Spleen (tissue), 11 donors: ENCODE results near the gene NAALADL2. TPM values are rescaled to one million over a fixed set of nuclear protein-coding genes. Genes with fewer than 3 reads are reported as not detected.

ENCODE experiments used
- DNase-seq: peaks from one replicate; pipeline ENCODE4 v3.0.0-alpha.2; 2020
- H3K27ac ChIP-seq, 8 donors: fragments of 200-600 bp; sonication (generic) in 7 of 8; 1 replicate in 4 of 8; 2 replicates in 4 of 8; pipeline versions ENCODE4 v1.5.0 to v1.8.0; 2016 to 2021; ENCODE audit warnings: inconsistent platforms in 4 of 8, mild to moderate bottlenecking in 4 of 8, moderate library complexity in 1 of 8
- H3K27me3 ChIP-seq, 7 donors: fragments of 200-600 bp; sonication (generic) in 6 of 7; replicated peaks in 1 of 7; 1 replicate in 4 of 7; 2 replicates in 3 of 7; pipeline versions ENCODE4 v1.5.0 to v1.8.0; 2016 to 2021; ENCODE audit warnings: inconsistent platforms in 3 of 7, mild to moderate bottlenecking in 1 of 7
- H3K36me3 ChIP-seq, 6 donors: fragments of 200-600 bp; sonication (generic) in 5 of 6; 1 replicate in 4 of 6; 2 replicates in 2 of 6; pipeline versions ENCODE4 v1.5.0 to v1.8.0; 2016 to 2021; ENCODE audit warnings: inconsistent platforms in 2 of 6
- H3K4me1 ChIP-seq, 6 donors: fragments of 200-600 bp; sonication (generic) in 5 of 6; 1 replicate in 3 of 6; 2 replicates in 3 of 6; pipeline versions ENCODE4 v1.5.0 to v1.8.0; 2016 to 2021; ENCODE audit warnings: inconsistent platforms in 3 of 6
- H3K4me3 ChIP-seq, 8 donors: fragments of 200-600 bp; sonication (generic) in 7 of 8; 1 replicate in 4 of 8; 2 replicates in 4 of 8; pipeline versions ENCODE4 v1.5.0 to v1.8.0; 2016 to 2021; ENCODE audit warnings: inconsistent platforms in 4 of 8, mild to moderate bottlenecking in 4 of 8, moderate library complexity in 2 of 8
- H3K9me3 ChIP-seq, 8 donors: fragments of 200-600 bp; sonication (generic) in 7 of 8; 1 replicate in 4 of 8; 2 replicates in 4 of 8; pipeline versions ENCODE4 v1.5.0 to v1.8.0; 2016 to 2021; ENCODE audit warnings: inconsistent platforms in 4 of 8
- POLR2A ChIP-seq, 3 donors: fragments of 450-650 bp; IDR thresholded peaks; one replicate each; pipeline ENCODE4 v1.5.1; 2017; ENCODE audit warnings: antibody characterized with exemption in 3 of 3, mild to moderate bottlenecking in 1 of 3
- POLR2AphosphoS5 ChIP-seq, 3 donors: sonication (generic); formaldehyde crosslinking; IDR thresholded peaks; one replicate each; pipeline ENCODE4 v1.5.1; 2017; ENCODE audit warnings: antibody characterized with exemption in 3 of 3
- WGBS, 5 donors: extraction: QIAGEN DNeasy Blood & Tissue Kit in 3 of 5; methylation state at CpG; one replicate each; pipeline versions ENCODE4 v1.1.5 to v1.1.7; 2013 to 2018; 5-methylcytosine and 5-hydroxymethylcytosine counted together
- intact Hi-C: fragments of 100-400 bp; cut with DNase I; formaldehyde crosslinking; loops from one replicate; pipeline ENCODE4 v1.15.0; 2023; ENCODE audit warnings: low total_unique reads
- polyA plus RNA-seq, 3 donors: library from polyadenylated mRNA; stranded (reverse); fragments of 200-250 nt; gene quantifications; one replicate each; pipeline ENCODE4 v1.2.1, GENCODE V29; 2013
- total RNA-seq, 7 donors: library from RNA; depleted of rRNA in 3 of 7; stranded (reverse); fragments of >200 nt in 3 of 7; fragmentation: NEBNext Ultra II Directional in 4 of 7; extraction: Animal tissue kit (Norgen Biotek cat#: 25700) in 4 of 7; gene quantifications; one replicate each; pipeline versions ENCODE4 v1.1.0 to v1.2.1, GENCODE V29; 2016 to 2021
- TF ChIP-seq, protein P1 (sequence below), 11 experiments: fragments of 200-600 bp in 7 of 11; fragments of 450-650 bp in 4 of 11; sonication (generic) in 4 of 11; IDR thresholded peaks in 8 of 11; conservative IDR thresholded peaks in 3 of 11; 1 replicate in 7 of 11; 2 replicates in 4 of 11; pipeline versions ENCODE4 v1.4.0 to v1.8.0; 2016 to 2021; ENCODE audit warnings: antibody characterized with exemption in 11 of 11, inconsistent platforms in 4 of 11, mild to moderate bottlenecking in 1 of 11
- donor health status: healthy with polysubstance abuse.
- donor health status: DM: no; HTN: no; CAD: no; lungs with moderate emphysema.
- donor health status: DM: no; HTN: no; CAD: no.
- donor health status: Bipolar disorder and iron deficiency.
- donor health status: healthy.
- donor health status: DM: no; HTN: no; CAD: no.
- donor health status: DM: yes; HTN: yes; CAD: no.

The NAALADL2 gene
- total and polyA plus RNA-seq, 10 donors = 0.09 to 14.4 (median 6.4) TPM

DNA sequence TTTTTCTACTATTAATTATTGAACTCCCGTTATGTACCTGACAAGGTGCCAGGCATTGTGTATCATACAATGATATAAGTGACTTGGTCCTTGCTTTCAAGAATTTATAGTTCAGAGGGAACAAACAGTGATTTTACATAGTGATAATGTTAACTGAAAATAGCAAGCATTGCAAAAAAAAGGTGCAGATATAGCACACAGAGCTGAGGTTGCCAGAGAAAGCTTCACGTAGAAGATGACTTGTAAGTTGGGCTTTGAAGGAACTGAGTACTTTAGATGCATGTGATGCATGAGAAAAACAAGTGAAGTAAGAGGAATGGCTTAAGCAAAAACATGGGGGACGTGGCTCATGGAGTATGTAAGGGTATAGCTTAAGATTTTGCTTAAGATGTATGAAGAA is 584.5 kb downstream of the NAALADL2 start:
- intact Hi-C loops = no loop called here
- Histone ChIP-seq H3K36me3 (no peaks in the 10 kb centered on the region), H3K27me3 (no peaks in the 10 kb centered on the region), H3K4me1 (no peaks in the 10 kb centered on the region), H3K4me3 (no peak overlapping the region), H3K27ac (no peak overlapping the region), H3K9me3 (peaks cover 0 to 21% (median 7%) of the 10 kb centered on the region in 8 donors)
- DNase-seq = no peak
- 70 to 81% (median 76%) methylated on average over 3 of the region's 3 CpGs for WGBS, 5 donors
- TF ChIP-seq, protein P1, sequence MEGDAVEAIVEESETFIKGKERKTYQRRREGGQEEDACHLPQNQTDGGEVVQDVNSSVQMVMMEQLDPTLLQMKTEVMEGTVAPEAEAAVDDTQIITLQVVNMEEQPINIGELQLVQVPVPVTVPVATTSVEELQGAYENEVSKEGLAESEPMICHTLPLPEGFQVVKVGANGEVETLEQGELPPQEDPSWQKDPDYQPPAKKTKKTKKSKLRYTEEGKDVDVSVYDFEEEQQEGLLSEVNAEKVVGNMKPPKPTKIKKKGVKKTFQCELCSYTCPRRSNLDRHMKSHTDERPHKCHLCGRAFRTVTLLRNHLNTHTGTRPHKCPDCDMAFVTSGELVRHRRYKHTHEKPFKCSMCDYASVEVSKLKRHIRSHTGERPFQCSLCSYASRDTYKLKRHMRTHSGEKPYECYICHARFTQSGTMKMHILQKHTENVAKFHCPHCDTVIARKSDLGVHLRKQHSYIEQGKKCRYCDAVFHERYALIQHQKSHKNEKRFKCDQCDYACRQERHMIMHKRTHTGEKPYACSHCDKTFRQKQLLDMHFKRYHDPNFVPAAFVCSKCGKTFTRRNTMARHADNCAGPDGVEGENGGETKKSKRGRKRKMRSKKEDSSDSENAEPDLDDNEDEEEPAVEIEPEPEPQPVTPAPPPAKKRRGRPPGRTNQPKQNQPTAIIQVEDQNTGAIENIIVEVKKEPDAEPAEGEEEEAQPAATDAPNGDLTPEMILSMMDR (IDR thresholded peaks at IDR 0.05 in 8 of 11, conservative IDR thresholded peaks at IDR 0.05 in 3 of 11) = no peak
- no peak for TF ChIP-seq POLR2AphosphoS5 (IDR thresholded peaks at IDR 0.05)
- TF ChIP-seq POLR2A (IDR thresholded peaks at IDR 0.05) = no peak

DNA sequence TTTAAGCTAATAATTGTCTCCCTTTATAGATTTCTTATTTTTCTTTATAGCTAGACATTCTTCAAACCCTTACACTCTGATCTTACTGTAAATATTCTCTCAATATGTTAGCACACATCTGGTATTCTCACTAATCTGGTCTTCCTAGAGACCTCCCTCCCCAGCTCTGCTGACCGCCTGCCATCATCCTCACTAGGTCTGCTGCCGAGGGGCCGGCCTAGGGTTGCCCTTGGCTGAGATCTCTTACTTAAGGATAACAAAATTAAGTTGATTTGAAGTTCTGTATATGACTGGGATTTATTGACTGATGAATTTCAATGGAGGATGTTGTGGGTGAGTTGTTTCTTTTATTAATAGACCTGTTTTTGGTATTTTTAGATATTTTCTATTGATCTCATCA is 586.6 kb downstream of the NAALADL2 start:
- H3K4me1 ChIP-seq = no peaks in the 10 kb centered on the region
- H3K27ac ChIP-seq = no peak overlapping the region
- intact Hi-C loops = no loop called here
- TF ChIP-seq POLR2A (IDR thresholded peaks at IDR 0.05) (no peak), POLR2AphosphoS5 (IDR thresholded peaks at IDR 0.05) (no peak)
- TF ChIP-seq, protein P1 (IDR thresholded peaks at IDR 0.05 in 8 of 11, conservative IDR thresholded peaks at IDR 0.05 in 3 of 11) = no peak
- 91 to 96% (median 93%) methylated on average over 3 of the region's 3 CpGs for WGBS, 5 donors
- no peaks in the 10 kb centered on the region for H3K27me3 ChIP-seq
- H3K36me3 ChIP-seq = no peaks in the 10 kb centered on the region
- no peak for DNase-seq
- peaks cover 0 to 9% (median 0%) of the 10 kb centered on the region in 8 donors for H3K9me3 ChIP-seq
- H3K4me3 ChIP-seq = no peak overlapping the region

DNA sequence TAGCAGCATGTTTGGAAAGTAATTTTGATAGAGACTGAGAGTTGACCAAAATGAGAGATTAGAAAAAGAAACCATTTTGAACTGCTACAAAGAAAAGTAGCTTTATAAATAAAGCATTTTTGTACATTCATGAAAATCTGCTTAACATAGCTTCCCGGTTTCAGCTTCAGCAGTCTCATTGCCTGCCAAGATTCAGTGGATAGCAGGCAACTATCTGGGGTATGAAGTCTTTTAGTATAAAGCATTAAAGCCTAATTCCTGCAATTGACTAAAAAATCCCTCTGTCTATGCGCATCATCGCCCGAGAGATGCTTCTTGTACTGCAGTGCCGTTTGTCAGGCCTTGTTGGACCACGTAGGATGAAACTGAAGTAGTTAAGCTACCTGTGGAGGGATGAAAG is 588.4 kb downstream of the NAALADL2 start:
- no peaks in the 10 kb centered on the region for H3K27me3 ChIP-seq
- 84 to 92% (median 87%) methylated on average over 6 of the region's 6 CpGs for WGBS, 5 donors
- H3K36me3 ChIP-seq = no peaks in the 10 kb centered on the region
- intact Hi-C loops = no loop called here
- DNase-seq = no peak
- no peaks in the 10 kb centered on the region for H3K4me1 ChIP-seq
- TF ChIP-seq POLR2A (IDR thresholded peaks at IDR 0.05) (no peak), POLR2AphosphoS5 (IDR thresholded peaks at IDR 0.05) (no peak)
- TF ChIP-seq, protein P1 (IDR thresholded peaks at IDR 0.05 in 8 of 11, conservative IDR thresholded peaks at IDR 0.05 in 3 of 11) = no peak
- peaks cover 0 to 1% (median 0%) of the 10 kb centered on the region in 8 donors for H3K9me3 ChIP-seq
- no peak overlapping the region for H3K27ac ChIP-seq
- H3K4me3 ChIP-seq = no peak overlapping the region

DNA sequence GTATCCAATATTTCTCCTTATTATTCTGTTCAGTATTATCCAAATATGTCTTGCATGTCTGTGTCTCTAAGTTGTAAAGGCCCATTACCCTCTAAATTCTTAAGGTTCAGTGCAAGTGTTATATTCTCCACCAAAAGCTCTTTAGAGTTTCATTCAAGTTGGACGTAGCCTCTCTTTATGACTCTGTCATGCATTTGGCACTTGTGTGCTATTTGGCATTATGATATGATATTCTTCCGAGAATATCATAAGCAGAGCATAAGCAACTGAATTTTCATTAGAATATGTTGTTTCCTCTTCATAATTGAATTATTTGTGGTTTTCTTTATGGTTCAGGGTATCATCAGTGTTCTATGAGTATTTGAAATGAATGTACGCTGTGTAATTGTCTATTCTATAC is 594.2 kb downstream of the NAALADL2 start:
- Histone ChIP-seq H3K4me1 (no peaks in the 10 kb centered on the region), H3K36me3 (no peaks in the 10 kb centered on the region), H3K4me3 (no peak overlapping the region), H3K27me3 (no peaks in the 10 kb centered on the region), H3K27ac (no peak overlapping the region), H3K9me3 (no peaks in the 10 kb centered on the region)
- TF ChIP-seq, protein P1 (IDR thresholded peaks at IDR 0.05 in 8 of 11, conservative IDR thresholded peaks at IDR 0.05 in 3 of 11) = no peak
- TF ChIP-seq POLR2A (IDR thresholded peaks at IDR 0.05) (no peak), POLR2AphosphoS5 (IDR thresholded peaks at IDR 0.05) (no peak)
- DNase-seq = no peak
- 89 to 96% (median 95%) methylated on average over 3 of the region's 3 CpGs for WGBS, 5 donors
- intact Hi-C loops = no loop called here
